Osteoblast (primary cell): ENCODE results near the gene DPP8. TPM values are rescaled to one million over a fixed set of nuclear protein-coding genes. Genes with fewer than 3 reads are reported as not detected.
"Not testable (repeated sequence)": the region's sequence is repeated elsewhere in the genome, so short reads cannot be mapped to it uniquely, and the experiment has no call there.

Source experiments
- DNase-seq: peaks from one replicate; pipeline ENCODE4 v3.0.0; 2011; ENCODE audit warnings: low spot score, mixed read lengths; ENCODE audit not compliant: insufficient read length; ENCODE audit errors: missing footprints
- H2AFZ ChIP-seq: 2 replicates; pipeline ENCODE4 v1.6.0; 2011; ENCODE audit warnings: mild to moderate bottlenecking, low read length
- H3K27ac ChIP-seq: 2 replicates; pipeline ENCODE4 v1.5.1; 2011; ENCODE audit warnings: mild to moderate bottlenecking, low read depth, low read length, moderate library complexity
- H3K27me3 ChIP-seq: 2 replicates; pipeline ENCODE4 v1.6.0; 2012; ENCODE audit warnings: mild to moderate bottlenecking, control low read depth, inconsistent platforms, low read length, moderate library complexity; ENCODE audit not compliant: insufficient read depth
- H3K36me3 ChIP-seq: 2 replicates; pipeline ENCODE4 v1.5.1; 2011; ENCODE audit warnings: mild to moderate bottlenecking, low read length, control low read depth, moderate library complexity; ENCODE audit not compliant: insufficient read depth
- H3K4me1 ChIP-seq: 2 replicates; pipeline ENCODE4 v1.5.1; 2011; ENCODE audit warnings: mild to moderate bottlenecking, low read length, control low read depth, moderate library complexity; ENCODE audit not compliant: insufficient read depth
- H3K4me2 ChIP-seq: 2 replicates; pipeline ENCODE4 v1.6.0; 2011; ENCODE audit warnings: mild to moderate bottlenecking, low read length; ENCODE audit not compliant: insufficient read depth
- H3K4me3 ChIP-seq: fragments of 200-600 bp; sonication (generic); 3 replicates; pipeline ENCODE4 v1.5.1; 2012; ENCODE audit warnings: mild to moderate bottlenecking, low read length, inconsistent platforms; ENCODE audit not compliant: insufficient read depth
- H3K79me2 ChIP-seq: 2 replicates; pipeline ENCODE4 v1.6.0; 2012; ENCODE audit warnings: mild to moderate bottlenecking, low read length, control low read depth, inconsistent platforms; ENCODE audit not compliant: insufficient read depth
- H3K9me3 ChIP-seq: 2 replicates; pipeline ENCODE4 v1.5.1; 2011; ENCODE audit warnings: low read depth, low read length, control low read depth
- H4K20me1 ChIP-seq: 2 replicates; pipeline ENCODE4 v1.6.0; 2012; ENCODE audit warnings: mild to moderate bottlenecking, low read length, control low read depth; ENCODE audit not compliant: insufficient read depth
- total RNA-seq: library from RNA; depleted of rRNA; stranded (reverse); fragments of >200 nt; gene quantifications from 2 replicates; pipeline ENCODE4 v1.2.3, GENCODE V29; 2012
- TF ChIP-seq, protein P1 (sequence below): IDR thresholded peaks from 2 replicates; pipeline ENCODE4 v1.5.1; 2011; ENCODE audit warnings: mild to moderate bottlenecking, low read depth, low read length, moderate library complexity; ENCODE audit errors: extremely low read depth

The DPP8 gene
- total RNA-seq, 1 donor, result 40.9 TPM

- no peaks in the 10 kb centered on the region for H3K9me3 ChIP-seq
- DNase-seq, result no peak
- H2AFZ ChIP-seq, result no peak overlapping the region
- H3K4me1 ChIP-seq, result no peaks in the 10 kb centered on the region
- no peaks in the 10 kb centered on the region for H4K20me1 ChIP-seq
- H3K27ac ChIP-seq, result no peak overlapping the region
- H3K4me2 ChIP-seq, result no peak overlapping the region
- no peaks in the 10 kb centered on the region for H3K27me3 ChIP-seq
- TF ChIP-seq, protein P1, sequence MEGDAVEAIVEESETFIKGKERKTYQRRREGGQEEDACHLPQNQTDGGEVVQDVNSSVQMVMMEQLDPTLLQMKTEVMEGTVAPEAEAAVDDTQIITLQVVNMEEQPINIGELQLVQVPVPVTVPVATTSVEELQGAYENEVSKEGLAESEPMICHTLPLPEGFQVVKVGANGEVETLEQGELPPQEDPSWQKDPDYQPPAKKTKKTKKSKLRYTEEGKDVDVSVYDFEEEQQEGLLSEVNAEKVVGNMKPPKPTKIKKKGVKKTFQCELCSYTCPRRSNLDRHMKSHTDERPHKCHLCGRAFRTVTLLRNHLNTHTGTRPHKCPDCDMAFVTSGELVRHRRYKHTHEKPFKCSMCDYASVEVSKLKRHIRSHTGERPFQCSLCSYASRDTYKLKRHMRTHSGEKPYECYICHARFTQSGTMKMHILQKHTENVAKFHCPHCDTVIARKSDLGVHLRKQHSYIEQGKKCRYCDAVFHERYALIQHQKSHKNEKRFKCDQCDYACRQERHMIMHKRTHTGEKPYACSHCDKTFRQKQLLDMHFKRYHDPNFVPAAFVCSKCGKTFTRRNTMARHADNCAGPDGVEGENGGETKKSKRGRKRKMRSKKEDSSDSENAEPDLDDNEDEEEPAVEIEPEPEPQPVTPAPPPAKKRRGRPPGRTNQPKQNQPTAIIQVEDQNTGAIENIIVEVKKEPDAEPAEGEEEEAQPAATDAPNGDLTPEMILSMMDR, result no peak
- no peak overlapping the region for H3K4me3 ChIP-seq
- H3K79me2 ChIP-seq, result no peaks in the 10 kb centered on the region
- peaks cover 57% of the 10 kb centered on the region for H3K36me3 ChIP-seq
These were observed 46.6 kb downstream of the DPP8 start for GRCh38 chr15:65470866-65471265.

DNA sequence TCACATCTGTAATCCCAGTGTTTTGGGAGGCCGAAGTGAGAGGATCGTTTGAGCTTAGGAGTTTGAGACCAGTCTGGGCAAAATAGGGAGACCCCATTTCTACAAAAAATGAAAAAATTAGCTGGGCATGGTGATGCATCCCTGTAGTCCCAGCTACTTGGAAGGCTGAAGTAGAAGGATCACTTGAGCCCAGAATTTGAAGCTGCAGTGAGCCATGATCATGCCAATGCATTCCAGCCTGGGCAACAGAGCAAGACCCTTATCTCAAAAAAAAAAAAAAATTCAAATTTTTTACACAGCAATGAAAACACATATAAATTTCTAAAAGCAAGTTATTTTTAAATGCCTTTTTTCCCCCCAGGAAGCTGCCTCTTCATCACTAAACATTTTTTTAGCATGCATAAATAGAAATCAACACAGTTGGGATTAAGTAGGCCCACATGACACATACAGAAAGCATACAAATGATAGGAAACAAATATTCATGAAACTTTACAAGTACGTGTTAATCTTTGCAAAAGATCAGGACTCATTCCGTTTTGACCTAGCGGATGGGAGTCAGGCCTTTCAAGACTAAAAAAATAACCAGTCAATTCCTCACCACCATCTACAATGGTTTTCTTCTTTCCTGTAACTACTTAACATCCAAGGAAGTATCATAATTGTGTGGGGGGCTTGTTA lies 49.1 kb downstream of the DPP8 start:
- H3K36me3 ChIP-seq, result peaks cover 56% of the 10 kb centered on the region
- H3K4me3 ChIP-seq, result no peak overlapping the region
- H4K20me1 ChIP-seq, result no peaks in the 10 kb centered on the region
- H3K27me3 ChIP-seq, result no peaks in the 10 kb centered on the region
- H2AFZ ChIP-seq, result no peak overlapping the region
- TF ChIP-seq, protein P1, result no peak
- no peak for DNase-seq
- no peak overlapping the region for H3K27ac ChIP-seq
- H3K79me2 ChIP-seq, result no peaks in the 10 kb centered on the region
- no peaks in the 10 kb centered on the region for H3K9me3 ChIP-seq
- no peaks in the 10 kb centered on the region for H3K4me1 ChIP-seq
- no peak overlapping the region for H3K4me2 ChIP-seq

GRCh38 chr15:65466901-65467300 lies 50.6 kb downstream of the DPP8 start:
- Histone ChIP-seq H3K4me1 (no peaks in the 10 kb centered on the region), H3K27me3 (no peaks in the 10 kb centered on the region), H3K4me3 (no peak overlapping the region), H3K9me3 (no peaks in the 10 kb centered on the region), H3K36me3 (peaks cover 57% of the 10 kb centered on the region), H4K20me1 (no peaks in the 10 kb centered on the region), H3K27ac (no peak overlapping the region), H3K79me2 (no peaks in the 10 kb centered on the region), H3K4me2 (no peak overlapping the region), H2AFZ (no peak overlapping the region)
- DNase-seq, result no peak
- TF ChIP-seq, protein P1, result no peak

- H3K4me3 ChIP-seq, DNase-seq, H4K20me1 ChIP-seq, H3K27me3 ChIP-seq, H3K4me2 ChIP-seq, H3K9me3 ChIP-seq, H2AFZ ChIP-seq, H3K4me1 ChIP-seq, H3K79me2 ChIP-seq, H3K27ac ChIP-seq: not testable (repeated sequence)
- H3K36me3 ChIP-seq, result peaks cover 52% of the 10 kb centered on the region
These were observed 54.4 kb downstream of the DPP8 start for GRCh38 chr15:65463096-65463495.
